Measurements from ENCODE around the gene NFKB2. TPM values are rescaled to one million over a fixed set of nuclear protein-coding genes. Genes with fewer than 3 reads are reported as not detected.

Gene NFKB2
- total RNA-seq, 1 donor from 2014 or later, result 622 TPM

DNA sequence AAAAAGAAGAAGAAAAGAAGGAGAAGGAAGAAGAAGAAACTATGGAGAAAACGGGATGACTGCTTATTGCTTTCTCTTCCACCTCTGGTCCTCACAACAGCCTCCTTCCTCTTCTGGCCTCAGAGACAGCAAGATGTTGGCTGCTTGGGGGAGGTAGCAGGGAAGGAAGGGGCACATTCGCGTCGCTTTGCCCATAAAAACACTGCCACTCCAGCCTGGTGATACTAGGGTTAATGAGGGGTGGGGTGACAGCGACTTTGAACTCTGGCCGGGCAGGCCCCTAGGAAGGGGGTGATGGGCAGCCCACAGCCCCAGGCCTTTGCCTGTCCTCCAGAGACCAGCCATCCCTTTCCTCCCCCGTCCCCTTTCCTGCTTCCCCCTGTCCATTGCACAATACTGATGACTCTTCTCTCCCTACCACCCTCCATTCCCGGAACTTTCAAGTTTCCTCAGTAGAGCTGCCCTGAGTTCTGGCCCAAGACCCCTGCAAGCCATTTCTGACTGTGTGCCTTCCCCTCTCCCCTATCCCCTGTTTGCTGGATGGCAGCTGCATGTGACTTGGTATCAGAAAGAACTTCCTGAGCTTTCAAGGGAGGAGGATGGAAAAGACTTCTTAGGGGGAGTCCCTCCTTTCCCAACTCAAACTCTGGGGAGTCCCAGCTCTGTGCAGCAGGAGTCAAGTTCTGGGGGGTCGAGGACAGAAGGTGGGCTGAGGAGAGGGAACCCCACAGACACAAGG, 39.1 kb downstream of the NFKB2 start:
- peaks cover 4% of the 10 kb centered on the region for H3K36me3 Mint-ChIP-seq (ENCODE audit: low read depth)
- DNase-seq (no peak), ATAC-seq (ENCODE audit: low read depth) (no peak)
- TF ChIP-seq, protein P1, sequence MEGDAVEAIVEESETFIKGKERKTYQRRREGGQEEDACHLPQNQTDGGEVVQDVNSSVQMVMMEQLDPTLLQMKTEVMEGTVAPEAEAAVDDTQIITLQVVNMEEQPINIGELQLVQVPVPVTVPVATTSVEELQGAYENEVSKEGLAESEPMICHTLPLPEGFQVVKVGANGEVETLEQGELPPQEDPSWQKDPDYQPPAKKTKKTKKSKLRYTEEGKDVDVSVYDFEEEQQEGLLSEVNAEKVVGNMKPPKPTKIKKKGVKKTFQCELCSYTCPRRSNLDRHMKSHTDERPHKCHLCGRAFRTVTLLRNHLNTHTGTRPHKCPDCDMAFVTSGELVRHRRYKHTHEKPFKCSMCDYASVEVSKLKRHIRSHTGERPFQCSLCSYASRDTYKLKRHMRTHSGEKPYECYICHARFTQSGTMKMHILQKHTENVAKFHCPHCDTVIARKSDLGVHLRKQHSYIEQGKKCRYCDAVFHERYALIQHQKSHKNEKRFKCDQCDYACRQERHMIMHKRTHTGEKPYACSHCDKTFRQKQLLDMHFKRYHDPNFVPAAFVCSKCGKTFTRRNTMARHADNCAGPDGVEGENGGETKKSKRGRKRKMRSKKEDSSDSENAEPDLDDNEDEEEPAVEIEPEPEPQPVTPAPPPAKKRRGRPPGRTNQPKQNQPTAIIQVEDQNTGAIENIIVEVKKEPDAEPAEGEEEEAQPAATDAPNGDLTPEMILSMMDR (IDR thresholded peaks at IDR 0.05), result no peak
- H3K27me3 Mint-ChIP-seq, result no peaks in the 10 kb centered on the region
- ChIA-PET POLR2A (interaction anchor here (1.1 to 4.3 kb wide), 6 partner anchors 9 to 40 kb away, joined by 3 to 78 read pairs (median 32); partner anchors contain the start of genes C10orf95, FBXL15 and NFKB2), CTCF (interaction anchor here (0.9 to 1.4 kb wide), 2 partner anchors 12 to 16 kb away, joined by 3 to 4 read pairs; partner anchors contain the start of gene C10orf95)
- peak overlapping the region; percentile 68 for H3K27ac Mint-ChIP-seq
- no peak overlapping the region for H3K4me3 Mint-ChIP-seq
- intact Hi-C loops (cut with micrococcal nuclease), result loop anchor here (5.0 kb wide), 1 partner anchor 282 kb away; the partner anchor contains the start of gene NOLC1
- H3K9me3 Mint-ChIP-seq, result no peaks in the 10 kb centered on the region
- H3K4me1 Mint-ChIP-seq, result peaks cover 45% of the 10 kb centered on the region

DNA sequence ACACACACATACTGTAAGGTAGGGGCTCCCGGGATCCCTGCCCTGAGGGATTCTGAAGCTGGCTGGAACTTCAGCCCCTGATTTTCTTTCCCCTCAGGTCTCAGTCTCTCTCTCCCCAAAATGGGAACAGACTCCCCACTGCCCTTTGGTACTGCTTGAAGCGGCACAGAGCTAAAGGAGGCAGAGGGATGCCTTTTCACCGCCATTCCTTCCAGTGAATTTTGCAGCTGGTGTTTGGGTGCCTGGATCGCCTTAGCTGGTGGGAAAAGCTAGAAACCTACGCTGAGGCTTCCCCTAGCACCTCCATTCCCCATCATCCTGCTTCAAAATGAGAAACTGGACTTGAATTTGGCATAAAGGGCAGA, 39.6 kb downstream of the NFKB2 start:
- intact Hi-C loops (cut with micrococcal nuclease), result no loop called here
- TF ChIP-seq, protein P1 (IDR thresholded peaks at IDR 0.05), result no peak
- ATAC-seq (ENCODE audit: low read depth), result no peak
- peaks cover 4% of the 10 kb centered on the region for H3K36me3 Mint-ChIP-seq (ENCODE audit: low read depth)
- POLR2A ChIA-PET, result interaction anchor here (1.9 to 4.3 kb wide), 3 partner anchors 14 to 40 kb away, joined by 9 to 76 read pairs (median 12); partner anchors contain the start of genes C10orf95, FBXL15 and NFKB2
- H3K27me3 Mint-ChIP-seq, result no peaks in the 10 kb centered on the region
- peaks cover 45% of the 10 kb centered on the region for H3K4me1 Mint-ChIP-seq
- H3K4me3 Mint-ChIP-seq, result peak overlapping the region; percentile 33
- no peaks in the 10 kb centered on the region for H3K9me3 Mint-ChIP-seq
- CTCF ChIA-PET, result interaction anchor here (0.9 to 1.4 kb wide), 2 partner anchors 13 to 16 kb away, joined by 3 to 4 read pairs; partner anchors contain the start of gene C10orf95
- H3K27ac Mint-ChIP-seq, result peak overlapping the region; percentile 68
- DNase-seq, result no peak

DNA sequence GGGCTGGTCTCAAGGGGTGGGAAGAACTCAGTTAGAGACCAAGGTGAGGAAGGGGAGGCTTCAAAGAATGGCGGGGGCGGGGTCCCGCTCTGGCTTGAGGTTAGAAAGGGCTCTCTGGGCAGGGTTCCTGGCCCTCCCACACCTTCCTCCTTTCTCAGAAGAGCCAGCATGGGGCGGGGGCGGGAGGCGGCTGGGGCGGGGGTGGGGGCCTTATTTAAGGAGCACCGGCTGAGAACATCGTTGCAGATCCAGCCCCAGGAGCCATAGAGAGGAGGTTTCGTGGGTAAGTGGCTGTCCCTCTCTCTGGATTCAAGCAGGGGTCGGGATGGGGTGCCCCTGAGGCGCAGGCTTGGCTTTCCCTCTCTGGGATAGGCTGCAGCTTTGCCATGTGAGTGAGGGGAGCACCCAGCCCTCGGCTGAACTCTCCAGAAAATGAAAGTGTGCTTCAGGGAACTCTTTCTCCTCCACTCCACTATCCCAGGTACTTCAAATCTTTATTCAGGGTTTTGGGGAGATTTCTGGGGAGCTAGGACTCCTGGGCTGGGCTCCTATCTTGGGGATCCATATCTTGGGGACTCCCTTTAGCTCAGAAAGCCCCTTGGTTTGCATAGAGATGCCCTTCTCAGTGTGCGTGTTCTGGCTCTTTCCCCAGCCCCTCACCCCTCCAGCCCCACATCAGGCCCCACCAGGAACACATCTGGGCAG, 40.2 kb downstream of the NFKB2 start:
- TF ChIP-seq, protein P1 (IDR thresholded peaks at IDR 0.05), result no peak
- no peak for DNase-seq
- H3K27ac Mint-ChIP-seq, result peak overlapping the region; percentile 68
- CTCF ChIA-PET, result interaction anchor here (0.9 to 1.4 kb wide), 2 partner anchors 14 to 15 kb away, joined by 3 to 4 read pairs; partner anchors contain the start of gene C10orf95
- intact Hi-C loops (cut with micrococcal nuclease), result no loop called here
- no peaks in the 10 kb centered on the region for H3K9me3 Mint-ChIP-seq
- no peak for ATAC-seq (ENCODE audit: low read depth)
- H3K4me1 Mint-ChIP-seq, result peaks cover 46% of the 10 kb centered on the region
- no peaks in the 10 kb centered on the region for H3K27me3 Mint-ChIP-seq
- POLR2A ChIA-PET, result interaction anchor here (1.2 to 4.3 kb wide), 4 partner anchors 14 to 40 kb away, joined by 3 to 76 read pairs (median 10); partner anchors contain the start of genes C10orf95, FBXL15 and NFKB2
- peak overlapping the region; percentile 33 for H3K4me3 Mint-ChIP-seq
- H3K36me3 Mint-ChIP-seq (ENCODE audit: low read depth), result peaks cover 4% of the 10 kb centered on the region

DNA sequence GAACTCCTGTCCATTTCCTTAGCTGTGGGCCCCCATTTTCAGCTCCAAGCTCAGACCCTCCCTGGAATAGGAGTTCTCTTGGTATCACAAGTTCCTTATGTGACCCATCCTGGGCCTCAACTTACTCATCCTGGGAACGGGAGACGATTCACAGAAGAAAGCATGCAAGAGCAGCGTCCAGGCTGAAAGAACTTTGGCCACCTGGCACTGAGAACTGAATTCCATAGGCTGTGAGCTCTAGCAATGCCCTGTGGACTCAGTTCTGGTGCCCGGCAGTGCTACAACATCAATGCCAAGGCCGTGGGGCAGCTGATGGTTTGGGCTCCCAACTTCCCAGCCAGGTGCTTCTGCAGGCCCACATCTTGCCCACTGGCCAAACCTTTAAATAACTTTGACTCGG, 40.8 kb downstream of the NFKB2 start:
- H3K4me3 Mint-ChIP-seq, result peak overlapping the region; percentile 24
- intact Hi-C loops (cut with micrococcal nuclease), result no loop called here
- H3K9me3 Mint-ChIP-seq, result no peaks in the 10 kb centered on the region
- ATAC-seq (ENCODE audit: low read depth) (no peak), DNase-seq (no peak)
- TF ChIP-seq, protein P1 (IDR thresholded peaks at IDR 0.05), result no peak
- H3K36me3 Mint-ChIP-seq (ENCODE audit: low read depth), result peaks cover 4% of the 10 kb centered on the region
- no peak overlapping the region for H3K27ac Mint-ChIP-seq
- H3K4me1 Mint-ChIP-seq, result peaks cover 48% of the 10 kb centered on the region
- ChIA-PET CTCF (no interaction called here), POLR2A (interaction anchor here (1.2 to 2.0 kb wide), 3 partner anchors 14 to 41 kb away, joined by 3 to 12 read pairs (median 9); partner anchors contain the start of genes FBXL15 and NFKB2)
- no peaks in the 10 kb centered on the region for H3K27me3 Mint-ChIP-seq

Data from activated B cell treated with CpG ODN at 0.5 μM for 24 hours (primary cell).